H1 (cell line): ENCODE results near the gene MEI1.

ENCODE experiments used
- CTCF ChIP-seq, 3 experiments: IDR thresholded peaks; 1 replicate in 2 of 3; 2 replicates in 1 of 3; pipeline versions ENCODE4 v1.5.1 to v1.6.1; 2011; ENCODE audit warnings: low read length in 3 of 3, mild to moderate bottlenecking in 3 of 3, inconsistent platforms in 2 of 3, low read depth in 1 of 3, moderate library complexity in 1 of 3; ENCODE audit not compliant: insufficient read depth in 1 of 3; ENCODE audit errors: control extremely low read depth in 1 of 3
- EZH2 ChIP-seq: fragments of 200-600 bp; sonication (generic); IDR thresholded peaks from 2 replicates; pipeline ENCODE4 v1.7.1; 2012; ENCODE audit warnings: low read depth, mild to moderate bottlenecking, moderate library complexity, low read length, inconsistent platforms; ENCODE audit not compliant: severe bottlenecking
- GABPA ChIP-seq: IDR thresholded peaks from 2 replicates; pipeline ENCODE4 v1.6.1; 2011; ENCODE audit warnings: mild to moderate bottlenecking, low read length, moderate library complexity, borderline replicate concordance; ENCODE audit not compliant: insufficient read depth
- JUN ChIP-seq: IDR thresholded peaks from 2 replicates; pipeline ENCODE4 v1.6.1; 2011; ENCODE audit warnings: low read depth, mild to moderate bottlenecking, improper control_type of control experiment, low read length
- KDM5A ChIP-seq: fragments of 200-600 bp; IDR thresholded peaks from 2 replicates; pipeline ENCODE4 v1.7.1; 2012; ENCODE audit warnings: mild to moderate bottlenecking, low read length, inconsistent platforms, mixed read lengths
- POLR2A ChIP-seq, 2 experiments: IDR thresholded peaks; 1 replicate in 1 of 2; 2 replicates in 1 of 2; pipeline ENCODE4 v1.6.1; 2011; ENCODE audit warnings: low read depth in 2 of 2, low read length in 2 of 2, mild to moderate bottlenecking in 2 of 2; ENCODE audit errors: control extremely low read depth in 1 of 2
- POLR2AphosphoS5 ChIP-seq: IDR thresholded peaks from 2 replicates; pipeline ENCODE4 v1.6.1; 2011; ENCODE audit warnings: low read depth, low read length
- SP4 ChIP-seq: IDR thresholded peaks from 2 replicates; pipeline ENCODE4 v1.6.1; 2012; ENCODE audit warnings: low read length, inconsistent platforms
- SUZ12 ChIP-seq: fragments of 200-600 bp; sonication (generic); IDR thresholded peaks from 2 replicates; pipeline ENCODE4 v1.6.1; 2012; ENCODE audit warnings: mild to moderate bottlenecking, inconsistent platforms, low read length, moderate library complexity, mixed read lengths
- TCF12 ChIP-seq: IDR thresholded peaks from 2 replicates; pipeline ENCODE4 v1.6.1; 2011; ENCODE audit warnings: low read depth, mild to moderate bottlenecking, low read length
- ZNF274 ChIP-seq: IDR thresholded peaks from 2 replicates; pipeline ENCODE4 v1.7.0; 2012; ENCODE audit warnings: low read length, borderline replicate concordance; ENCODE audit errors: extremely low read depth
- TF ChIP-seq, protein P1 (sequence below): IDR thresholded peaks from 2 replicates; pipeline ENCODE4 v1.6.1; 2012; ENCODE audit warnings: inconsistent platforms
- TF ChIP-seq, protein P2 (sequence below): IDR thresholded peaks from 2 replicates; pipeline ENCODE4 v1.6.1; 2011; ENCODE audit warnings: low read length, improper control_type of control experiment
- TF ChIP-seq, protein P3 (sequence below): IDR thresholded peaks from 2 replicates; pipeline ENCODE4 v1.6.1; 2011; ENCODE audit warnings: low read depth, mild to moderate bottlenecking, low read length; ENCODE audit not compliant: insufficient read depth

DNA sequence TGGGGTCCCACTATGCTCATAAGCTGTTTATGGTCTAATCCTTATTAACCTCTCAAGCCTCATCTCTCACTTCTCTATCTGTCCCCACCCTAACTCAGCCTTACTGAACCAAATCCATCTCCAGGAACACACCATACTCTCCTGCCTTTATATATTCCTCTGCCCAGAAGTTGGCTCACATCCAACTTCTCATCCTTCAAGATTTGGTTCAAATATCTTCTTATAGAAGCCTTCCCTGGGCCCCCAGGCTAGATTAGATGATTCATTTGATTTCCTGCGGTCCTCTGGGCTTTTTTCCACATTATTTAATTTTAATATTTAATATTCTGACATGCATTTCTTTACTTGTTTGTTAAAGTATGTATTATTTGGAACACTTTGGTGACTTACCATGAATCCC, 23.2 kb downstream of the MEI1 start:
- no peak for TF ChIP-seq POLR2A (IDR thresholded peaks at IDR 0.05; ENCODE audit: control extremely low read depth in 1 of 2, low read depth in 2 of 2, low read length in 2 of 2)
- TF ChIP-seq SUZ12: no peak
- TF ChIP-seq JUN: no peak
- no peak for TF ChIP-seq CTCF (IDR thresholded peaks at IDR 0.05; ENCODE audit: control extremely low read depth in 1 of 3, insufficient read depth in 1 of 3, low read depth in 1 of 3, low read length in 3 of 3)
- no peak for TF ChIP-seq KDM5A
- TF ChIP-seq SP4: no peak
- TF ChIP-seq, protein P1, sequence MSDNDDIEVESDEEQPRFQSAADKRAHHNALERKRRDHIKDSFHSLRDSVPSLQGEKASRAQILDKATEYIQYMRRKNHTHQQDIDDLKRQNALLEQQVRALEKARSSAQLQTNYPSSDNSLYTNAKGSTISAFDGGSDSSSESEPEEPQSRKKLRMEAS: no peak
- TF ChIP-seq POLR2AphosphoS5: no peak
- no peak for TF ChIP-seq EZH2
- TF ChIP-seq, protein P2, sequence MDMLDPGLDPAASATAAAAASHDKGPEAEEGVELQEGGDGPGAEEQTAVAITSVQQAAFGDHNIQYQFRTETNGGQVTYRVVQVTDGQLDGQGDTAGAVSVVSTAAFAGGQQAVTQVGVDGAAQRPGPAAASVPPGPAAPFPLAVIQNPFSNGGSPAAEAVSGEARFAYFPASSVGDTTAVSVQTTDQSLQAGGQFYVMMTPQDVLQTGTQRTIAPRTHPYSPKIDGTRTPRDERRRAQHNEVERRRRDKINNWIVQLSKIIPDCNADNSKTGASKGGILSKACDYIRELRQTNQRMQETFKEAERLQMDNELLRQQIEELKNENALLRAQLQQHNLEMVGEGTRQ: no peak
- no peak for TF ChIP-seq GABPA
- TF ChIP-seq ZNF274: no peak
- TF ChIP-seq, protein P3, sequence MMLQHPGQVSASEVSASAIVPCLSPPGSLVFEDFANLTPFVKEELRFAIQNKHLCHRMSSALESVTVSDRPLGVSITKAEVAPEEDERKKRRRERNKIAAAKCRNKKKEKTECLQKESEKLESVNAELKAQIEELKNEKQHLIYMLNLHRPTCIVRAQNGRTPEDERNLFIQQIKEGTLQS: no peak
- no peak for TF ChIP-seq TCF12
